HG03159 (cell line): ENCODE results near the gene USE1.

Experiments
- ATAC-seq: cut with Tn5 transposase; IDR thresholded peaks from one replicate; pipeline ENCODE4 v1.9.1; 2021; ENCODE audit warnings: mild to moderate bottlenecking, moderate library complexity; ENCODE audit not compliant: unreplicated experiment

Gene USE1

GRCh38 chr19:17235971-17236777 lies 21.0 kb downstream of the USE1 start:
- ATAC-seq, result no peak

GRCh38 chr19:17236811-17237543 lies 21.8 kb downstream of the USE1 start:
- no peak for ATAC-seq

GRCh38 chr19:17237747-17238706 lies 22.9 kb downstream of the USE1 start:
- ATAC-seq, result no peak

GRCh38 chr19:17240062-17240752 lies 25.1 kb downstream of the USE1 start:
- ATAC-seq, result no peak

GRCh38 chr19:17240826-17241399 lies 25.8 kb downstream of the USE1 start:
- ATAC-seq, result no peak

GRCh38 chr19:17242431-17243208 lies 27.5 kb downstream of the USE1 start:
- ATAC-seq, result no peak

GRCh38 chr19:17243211-17243829 lies 28.2 kb downstream of the USE1 start:
- no peak for ATAC-seq

- ATAC-seq, result no peak
Observed at GRCh38 chr19:17243830-17244617, 28.9 kb downstream of the USE1 start.

- ATAC-seq, result no peak
Observed at GRCh38 chr19:17244618-17245534, 29.7 kb downstream of the USE1 start.

GRCh38 chr19:17245535-17245984 lies 30.4 kb downstream of the USE1 start, which contains the start of gene NR2F6:
TSS of gene NR2F6 (minus strand) at chr19:17245919. CDS start at chr19:17245220, 699 bp downstream.
- ATAC-seq, result no peak

- ATAC-seq, result no peak
Observed at GRCh38 chr19:17246681-17247425, 31.7 kb downstream of the USE1 start.

GRCh38 chr19:17248011-17248776 lies 33.0 kb downstream of the USE1 start:
- no peak for ATAC-seq

- ATAC-seq, result no peak
Observed at GRCh38 chr19:17249887-17250548, 34.9 kb downstream of the USE1 start.

GRCh38 chr19:17254636-17255035 lies 39.5 kb downstream of the USE1 start:
- no peak for ATAC-seq

- no peak for ATAC-seq
Observed at GRCh38 chr19:17255150-17255621, 40.0 kb downstream of the USE1 start.
